HCT116 (cell line): ENCODE measurements around the gene DACT1. TPM values are rescaled to one million over a fixed set of nuclear protein-coding genes. Genes with fewer than 3 reads are reported as not detected.

ENCODE experiments used
- ATAC-seq: fragments of 200-7000 bp; cut with Tn5 transposase; 2 replicates; pipeline ENCODE4 v1.9.1; 2020; ENCODE audit warnings: mild to moderate bottlenecking, moderate library complexity
- BruUV-seq: library from RNA; stranded (reverse); fragments of 400-500 nt; replicated peaks from 2 replicates; lab custom pipeline; 2021; lab: Mats Ljungman, UMichigan
- CTCF ChIA-PET: fragments of 300-600 bp; sonication (Branson Sonifier 250); formaldehyde crosslinking; loops from one replicate; lab custom pipeline; 2021; ENCODE audit warnings: antibody characterized with exemption; lab: Charles Lee
- POLR2A ChIA-PET: fragments of 300-600, 350-600 bp; sonication (Branson Sonifier 250); formaldehyde crosslinking; loops from one replicate; lab custom pipeline; 2021; ENCODE audit warnings: antibody characterized with exemption; lab: Charles Lee
- RAD21 ChIA-PET, 2 experiments: fragments of 300-600 bp; sonication (Branson Sonifier 250); formaldehyde crosslinking; loops; one replicate each; lab custom pipeline; 2023; ENCODE audit warnings: low total read pairs in 2 of 2; ENCODE audit not compliant: uncharacterized antibody in 2 of 2, unreplicated experiment in 2 of 2, low non-redundant PET in 1 of 2; lab: Charles Lee
- DNase-seq: peaks from one replicate; pipeline ENCODE4 v3.0.0-alpha.2; 2010; ENCODE audit warnings: low read depth, low spot score
- H2AFZ ChIP-seq: fragments of 200-600 bp; shearing (Covaris generic), sonication (generic); 2 replicates; pipeline ENCODE4 v1.6.1; 2017; ENCODE audit warnings: low read depth, mixed run types, mixed read lengths, antibody characterized with exemption, low read length; ENCODE audit not compliant: poor library complexity, severe bottlenecking
- H3K27ac ChIP-seq: 2 replicates; pipeline ENCODE4 v1.5.1; 2012; ENCODE audit warnings: low read depth, low read length
- H3K27me3 ChIP-seq: fragments of 200-600 bp; sonication (generic); 2 replicates; pipeline ENCODE4 v1.6.1; 2016; ENCODE audit warnings: mixed run types, low read length, mixed read lengths; ENCODE audit not compliant: insufficient read depth
- H3K36me3 ChIP-seq, 2 experiments: fragments of 200-500 bp in 1 of 2; fragments of 200-600 bp in 1 of 2; sonication (Bioruptor generic) in 1 of 2; sonication (generic) in 1 of 2; 2 replicates each; pipeline versions ENCODE4 v1.5.1 to v1.6.1; 2014 to 2016; ENCODE audit warnings: low read length in 2 of 2, inconsistent platforms in 1 of 2, mixed read lengths in 1 of 2, mixed run types in 1 of 2; ENCODE audit not compliant: insufficient read depth in 2 of 2, control insufficient read depth in 1 of 2
- H3K4me1 ChIP-seq, 2 experiments: fragments of 200-600 bp in 1 of 2; sonication (generic) in 1 of 2; 2 replicates each; pipeline versions ENCODE4 v1.5.1 to v1.6.1; 2012 to 2017; ENCODE audit warnings: low read length in 2 of 2, inconsistent platforms in 1 of 2, mild to moderate bottlenecking in 1 of 2, mixed read lengths in 1 of 2, mixed run types in 1 of 2, moderate library complexity in 1 of 2; ENCODE audit not compliant: insufficient read depth in 2 of 2, control insufficient read depth in 1 of 2
- H3K4me2 ChIP-seq: fragments of 200-600 bp; sonication (generic); 2 replicates; pipeline ENCODE4 v1.6.1; 2017; ENCODE audit warnings: mixed run types, low read length, mixed read lengths
- H3K4me3 ChIP-seq, 2 experiments: fragments of 200-600 bp in 1 of 2; sonication (generic) in 1 of 2; replicated peaks in 1 of 2; 2 replicates each; pipeline ENCODE4 v1.5.1; 2011 to 2016; ENCODE audit warnings: low read length in 2 of 2, control low read depth in 1 of 2, low read depth in 1 of 2, mild to moderate bottlenecking in 1 of 2, mixed read lengths in 1 of 2, mixed run types in 1 of 2
- H3K79me2 ChIP-seq: fragments of 200-600 bp; sonication (generic); 2 replicates; pipeline ENCODE4 v1.6.1; 2017; ENCODE audit warnings: mild to moderate bottlenecking, mixed run types, low read length, moderate library complexity, mixed read lengths; ENCODE audit not compliant: insufficient read depth
- H3K9ac ChIP-seq: fragments of 200-600 bp; sonication (generic); 2 replicates; pipeline ENCODE4 v1.6.1; 2016; ENCODE audit warnings: low read length, mixed read lengths
- H3K9me2 ChIP-seq: fragments of 200-600 bp; sonication (generic), shearing (Covaris generic); 2 replicates; pipeline ENCODE4 v1.6.1; 2017; ENCODE audit warnings: mixed run types, mild to moderate bottlenecking, moderate library complexity; ENCODE audit not compliant: insufficient read depth
- H3K9me3 ChIP-seq, 2 experiments: fragments of 200-500 bp in 1 of 2; fragments of 200-600 bp in 1 of 2; sonication (Bioruptor generic) in 1 of 2; sonication (generic) in 1 of 2; 2 replicates each; pipeline ENCODE4 v1.6.1; 2014 to 2017; ENCODE audit warnings: low read length in 2 of 2, mixed read lengths in 2 of 2, inconsistent platforms in 1 of 2, low read depth in 1 of 2, mild to moderate bottlenecking in 1 of 2, mixed run types in 1 of 2, moderate library complexity in 1 of 2; ENCODE audit not compliant: control insufficient read depth in 1 of 2, insufficient read depth in 1 of 2
- H4K20me1 ChIP-seq: fragments of 200-600 bp; sonication (generic), shearing (Covaris generic); 2 replicates; pipeline ENCODE4 v1.6.1; 2017; ENCODE audit warnings: mixed run types, mild to moderate bottlenecking, moderate library complexity; ENCODE audit not compliant: insufficient read depth
- CBX3 ChIP-seq: IDR thresholded peaks from 2 replicates; pipeline ENCODE4 v1.6.1; 2012; ENCODE audit warnings: low read depth
- CTCF ChIP-seq, 3 experiments: fragments of 200-600 bp in 1 of 3; sonication (generic) in 1 of 3; IDR thresholded peaks in 2 of 3; conservative IDR thresholded peaks in 1 of 3; 2 replicates each; pipeline ENCODE4 v1.5.1; 2012 to 2017; ENCODE audit warnings: low read depth in 2 of 3, low read length in 2 of 3, antibody characterized with exemption in 1 of 3, borderline replicate concordance in 1 of 3, control low read depth in 1 of 3, mild to moderate bottlenecking in 1 of 3, mixed read lengths in 1 of 3, mixed run types in 1 of 3, moderate library complexity in 1 of 3; ENCODE audit not compliant: insufficient read depth in 1 of 3
- ELF1 ChIP-seq: IDR thresholded peaks from 2 replicates; pipeline ENCODE4 v1.6.1; 2012; ENCODE audit warnings: low read depth, borderline replicate concordance
- SRF ChIP-seq: IDR thresholded peaks from 2 replicates; pipeline ENCODE4 v1.6.1; 2012; ENCODE audit warnings: low read depth
- ZBTB33 ChIP-seq: IDR thresholded peaks from 2 replicates; pipeline ENCODE4 v1.6.1; 2011; ENCODE audit warnings: mild to moderate bottlenecking, low read length, moderate library complexity; ENCODE audit not compliant: insufficient replicate concordance; ENCODE audit errors: extremely low read depth
- intact Hi-C: fragments of 100-400 bp; cut with micrococcal nuclease; formaldehyde crosslinking; loops from 2 replicates; pipeline ENCODE4 v1.10.0; 2022
- total RNA-seq: library from RNA; stranded (reverse); gene quantifications from one replicate; pipeline ENCODE4 v1.2.1, GENCODE V29; 2021; ENCODE audit not compliant: unreplicated experiment

DACT1 gene
- total RNA-seq, 1 experiment from 2014 or later: 1.6 TPM

- CTCF ChIA-PET: no interaction called here
These were observed 30.4 kb upstream of the DACT1 start for GRCh38 chr14:58607131-58607951.

More at GRCh38 chr14:58607131-58607951, 30.4 kb upstream of the DACT1 start:
- RAD21 ChIA-PET: no interaction called here
- DNase-seq (no peak), ATAC-seq (no peak)
- H3K79me2 ChIP-seq: no peaks in the 10 kb centered on the region
- TF ChIP-seq ZBTB33 (no peak), CTCF (IDR thresholded peaks at IDR 0.05 in 2 of 3, conservative IDR thresholded peaks at IDR 0.05 in 1 of 3; ENCODE audit: borderline replicate concordance in 1 of 3, insufficient read depth in 1 of 3, low read depth in 2 of 3, low read length in 2 of 3) (no peak), CBX3 (no peak), ELF1 (no peak), SRF (no peak)
- no peak overlapping the region for H3K4me3 ChIP-seq
- no TSS peak for BruUV-seq
- intact Hi-C loops: no loop called here
- H3K36me3 ChIP-seq: no peaks in the 10 kb centered on the region
- H2AFZ ChIP-seq: no peak overlapping the region
- no peak overlapping the region for H3K27ac ChIP-seq
- H3K27me3 ChIP-seq: no peaks in the 10 kb centered on the region
- no peaks in the 10 kb centered on the region for H3K4me1 ChIP-seq
- no peaks in the 10 kb centered on the region for H3K9me2 ChIP-seq
- H3K4me2 ChIP-seq: no peak overlapping the region
- no peak overlapping the region for H3K9ac ChIP-seq
- H3K9me3 ChIP-seq: no peaks in the 10 kb centered on the region
- POLR2A ChIA-PET: no interaction called here
- no peaks in the 10 kb centered on the region for H4K20me1 ChIP-seq
